H1 (cell line): ENCODE measurements around the gene TRMT61A. TPM values are rescaled to one million over a fixed set of nuclear protein-coding genes. Genes with fewer than 3 reads are reported as not detected.

Source experiments
- BCL11A ChIP-seq, 2 experiments: IDR thresholded peaks; one replicate each; pipeline ENCODE4 v1.6.1; 2011; ENCODE audit warnings: low read depth in 2 of 2, low read length in 2 of 2, mild to moderate bottlenecking in 2 of 2
- HDAC2 ChIP-seq, 2 experiments: fragments of 300-600 bp in 1 of 2; sonication (generic) in 1 of 2; IDR thresholded peaks; 2 replicates each; pipeline ENCODE4 v1.6.1; 2011 to 2012; ENCODE audit warnings: low read depth in 2 of 2, low read length in 2 of 2, mild to moderate bottlenecking in 2 of 2, moderate library complexity in 2 of 2, borderline replicate concordance in 1 of 2, inconsistent platforms in 1 of 2
- PHF8 ChIP-seq: fragments of 200-600 bp; sonication (generic); conservative IDR thresholded peaks from 2 replicates; pipeline ENCODE4 v1.7.1; 2012; ENCODE audit warnings: low read depth, mild to moderate bottlenecking, inconsistent platforms, low read length, moderate library complexity
- POLR2AphosphoS5 ChIP-seq: IDR thresholded peaks from 2 replicates; pipeline ENCODE4 v1.6.1; 2011; ENCODE audit warnings: low read depth, low read length
- RXRA ChIP-seq: IDR thresholded peaks from 2 replicates; pipeline ENCODE4 v1.6.1; 2011; ENCODE audit warnings: low read depth, mild to moderate bottlenecking, low read length, moderate library complexity; ENCODE audit not compliant: insufficient read depth
- SIN3A ChIP-seq, 2 experiments: IDR thresholded peaks in 1 of 2; conservative IDR thresholded peaks in 1 of 2; 2 replicates each; pipeline ENCODE4 v1.6.1; 2011 to 2012; ENCODE audit warnings: low read length in 2 of 2, improper control_type of control experiment in 1 of 2, low read depth in 1 of 2, mild to moderate bottlenecking in 1 of 2
- polyA plus RNA-seq, 7 experiments: library from polyadenylated mRNA; depleted of rRNA in 3 of 7; stranded (reverse) in 5 of 7; unstranded in 2 of 7; fragments of >200 nt in 5 of 7; fragments of 200-250 nt in 2 of 7; gene quantifications; 1 replicate in 5 of 7; 2 replicates in 1 of 7; 4 replicates in 1 of 7; pipeline versions ENCODE4 v1.2.1 to v1.2.3, GENCODE V29; 2011 to 2013; ENCODE audit warnings: missing spikeins in 2 of 7, mixed read lengths in 2 of 7
- total RNA-seq: library from RNA; stranded (reverse); fragmentation: NEBNext Ultra II Directional; extraction: Animal tissue kit (Norgen Biotek cat#: 25700); gene quantifications from 2 replicates; pipeline ENCODE4 v1.2.1, GENCODE V29; 2021
- TF ChIP-seq, protein P1 (sequence below), 3 experiments: IDR thresholded peaks; 1 replicate in 2 of 3; 2 replicates in 1 of 3; pipeline versions ENCODE4 v1.5.1 to v1.6.1; 2011; ENCODE audit warnings: low read length in 3 of 3, mild to moderate bottlenecking in 3 of 3, inconsistent platforms in 2 of 3, low read depth in 1 of 3, moderate library complexity in 1 of 3; ENCODE audit not compliant: insufficient read depth in 1 of 3; ENCODE audit errors: control extremely low read depth in 1 of 3

TRMT61A gene
- total and polyA plus RNA-seq, 2 of the 8 experiments (the other 6 are each of a cell fraction or from before 2014, with no cell fraction given): 15.8 to 19.0 TPM

DNA sequence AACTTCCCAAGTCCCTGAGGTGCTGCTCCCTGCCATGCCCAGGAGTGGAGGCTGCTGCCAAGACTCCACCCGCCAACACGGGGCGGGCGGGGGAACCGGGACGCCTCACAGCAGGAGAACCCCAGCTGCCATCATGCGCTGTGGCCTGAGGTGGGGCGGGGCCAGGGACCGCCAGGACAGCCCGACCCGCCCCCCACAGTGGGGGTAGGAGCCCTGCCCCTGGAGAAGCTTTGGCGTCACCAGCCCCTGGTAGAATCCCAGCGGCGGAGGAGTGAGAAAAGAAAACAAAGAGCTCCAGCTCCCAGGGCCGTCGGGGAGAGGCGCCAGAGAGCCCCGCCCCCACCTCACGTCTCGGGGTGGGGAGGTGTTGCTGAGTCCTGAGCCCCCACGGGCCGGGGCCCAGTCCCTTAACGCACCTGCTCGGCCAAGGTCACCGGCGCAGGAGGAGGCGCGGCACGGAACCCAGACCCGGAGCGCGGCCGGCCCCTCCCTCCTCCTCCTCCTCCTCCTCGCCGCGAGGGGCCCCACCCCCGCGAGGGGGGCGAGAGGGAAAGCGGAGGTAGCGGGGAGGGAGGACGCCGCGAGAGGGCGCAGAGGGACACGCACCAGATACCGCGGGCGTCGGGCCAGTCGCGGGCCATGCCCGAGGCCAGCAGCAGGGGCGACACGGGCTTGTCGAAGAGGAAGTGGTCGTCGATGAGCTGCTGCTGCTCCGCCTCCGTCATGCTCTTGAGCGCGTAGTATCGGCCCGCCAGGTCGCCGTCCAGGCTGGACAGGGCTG lies 8.1 kb upstream of the TRMT61A start (continued):
- TF ChIP-seq RXRA: no peak
- no peak for TF ChIP-seq PHF8
- TF ChIP-seq, protein P1, sequence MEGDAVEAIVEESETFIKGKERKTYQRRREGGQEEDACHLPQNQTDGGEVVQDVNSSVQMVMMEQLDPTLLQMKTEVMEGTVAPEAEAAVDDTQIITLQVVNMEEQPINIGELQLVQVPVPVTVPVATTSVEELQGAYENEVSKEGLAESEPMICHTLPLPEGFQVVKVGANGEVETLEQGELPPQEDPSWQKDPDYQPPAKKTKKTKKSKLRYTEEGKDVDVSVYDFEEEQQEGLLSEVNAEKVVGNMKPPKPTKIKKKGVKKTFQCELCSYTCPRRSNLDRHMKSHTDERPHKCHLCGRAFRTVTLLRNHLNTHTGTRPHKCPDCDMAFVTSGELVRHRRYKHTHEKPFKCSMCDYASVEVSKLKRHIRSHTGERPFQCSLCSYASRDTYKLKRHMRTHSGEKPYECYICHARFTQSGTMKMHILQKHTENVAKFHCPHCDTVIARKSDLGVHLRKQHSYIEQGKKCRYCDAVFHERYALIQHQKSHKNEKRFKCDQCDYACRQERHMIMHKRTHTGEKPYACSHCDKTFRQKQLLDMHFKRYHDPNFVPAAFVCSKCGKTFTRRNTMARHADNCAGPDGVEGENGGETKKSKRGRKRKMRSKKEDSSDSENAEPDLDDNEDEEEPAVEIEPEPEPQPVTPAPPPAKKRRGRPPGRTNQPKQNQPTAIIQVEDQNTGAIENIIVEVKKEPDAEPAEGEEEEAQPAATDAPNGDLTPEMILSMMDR (IDR thresholded peaks at IDR 0.05; ENCODE audit: control extremely low read depth in 1 of 3, insufficient read depth in 1 of 3, low read depth in 1 of 3, low read length in 3 of 3): peak in 2 of 3 experiments; percentile 61 to 66; a peak in 3 of 4 replicates
- TF ChIP-seq POLR2AphosphoS5: peak; percentile 89
- no peak for TF ChIP-seq HDAC2 (IDR thresholded peaks at IDR 0.05; ENCODE audit: borderline replicate concordance in 1 of 2, low read depth in 2 of 2, low read length in 2 of 2)
- TF ChIP-seq BCL11A (IDR thresholded peaks at IDR 0.05; ENCODE audit: low read depth in 2 of 2, low read length in 2 of 2): no peak
- TF ChIP-seq SIN3A (conservative IDR thresholded peaks at IDR 0.05 in 1 of 2, IDR thresholded peaks at IDR 0.05 in 1 of 2; ENCODE audit: low read depth in 1 of 2, low read length in 2 of 2): peak; percentile 22 to 80; a peak in 2 of 4 replicates
